Osteocyte (in vitro differentiated cells): ENCODE results near the gene MAP3K7CL. TPM values are rescaled to one million over a fixed set of nuclear protein-coding genes. Genes with fewer than 3 reads are reported as not detected.

ENCODE experiments used
- DNase-seq: peaks from one replicate; pipeline ENCODE4 v3.0.0; 2021; ENCODE audit warnings: mixed read lengths; ENCODE audit not compliant: unreplicated experiment; ENCODE audit errors: extremely low spot score
- H3K27ac Mint-ChIP-seq: one replicate; pipeline ENCODE4 v1.8.0; 2021; ENCODE audit warnings: mild to moderate bottlenecking, mixed read lengths; ENCODE audit not compliant: unreplicated experiment
- H3K27me3 Mint-ChIP-seq: one replicate; pipeline ENCODE4 v1.8.0; 2021; ENCODE audit warnings: mixed read lengths; ENCODE audit not compliant: unreplicated experiment
- H3K36me3 Mint-ChIP-seq: one replicate; pipeline ENCODE4 v1.8.0; 2021; ENCODE audit warnings: mixed read lengths; ENCODE audit not compliant: unreplicated experiment
- H3K4me1 Mint-ChIP-seq: one replicate; pipeline ENCODE4 v1.8.0; 2021; ENCODE audit warnings: mixed read lengths; ENCODE audit not compliant: unreplicated experiment
- H3K4me3 Mint-ChIP-seq: one replicate; pipeline ENCODE4 v1.8.0; 2021; ENCODE audit warnings: mild to moderate bottlenecking, moderate library complexity, mixed read lengths; ENCODE audit not compliant: unreplicated experiment
- H3K9me3 Mint-ChIP-seq: one replicate; pipeline ENCODE4 v1.8.0; 2021; ENCODE audit warnings: mixed read lengths; ENCODE audit not compliant: unreplicated experiment
- CTCF ChIP-seq: fragments of 200-600 bp; sonication (generic); IDR thresholded peaks from 2 replicates; pipeline ENCODE4 v1.5.0; 2021; ENCODE audit warnings: antibody characterized with exemption, mild to moderate bottlenecking, moderate library complexity
- total RNA-seq: library from RNA; stranded (reverse); gene quantifications from 2 replicates; pipeline ENCODE4 v1.2.1, GENCODE V29; 2021

The MAP3K7CL gene
- total RNA-seq, 1 donor from 2014 or later: 1.8 TPM

- no peak for TF ChIP-seq CTCF
- H3K4me3 Mint-ChIP-seq: no peak overlapping the region
- peaks cover 59% of the 10 kb centered on the region for H3K4me1 Mint-ChIP-seq
- no peaks in the 10 kb centered on the region for H3K27me3 Mint-ChIP-seq
- H3K36me3 Mint-ChIP-seq: no peaks in the 10 kb centered on the region
- H3K27ac Mint-ChIP-seq: peak overlapping the region; percentile 82
- no peaks in the 10 kb centered on the region for H3K9me3 Mint-ChIP-seq
- no peak for DNase-seq
Measured at GRCh38 chr21:29218749-29219148, 88.3 kb downstream of the MAP3K7CL start.

DNA sequence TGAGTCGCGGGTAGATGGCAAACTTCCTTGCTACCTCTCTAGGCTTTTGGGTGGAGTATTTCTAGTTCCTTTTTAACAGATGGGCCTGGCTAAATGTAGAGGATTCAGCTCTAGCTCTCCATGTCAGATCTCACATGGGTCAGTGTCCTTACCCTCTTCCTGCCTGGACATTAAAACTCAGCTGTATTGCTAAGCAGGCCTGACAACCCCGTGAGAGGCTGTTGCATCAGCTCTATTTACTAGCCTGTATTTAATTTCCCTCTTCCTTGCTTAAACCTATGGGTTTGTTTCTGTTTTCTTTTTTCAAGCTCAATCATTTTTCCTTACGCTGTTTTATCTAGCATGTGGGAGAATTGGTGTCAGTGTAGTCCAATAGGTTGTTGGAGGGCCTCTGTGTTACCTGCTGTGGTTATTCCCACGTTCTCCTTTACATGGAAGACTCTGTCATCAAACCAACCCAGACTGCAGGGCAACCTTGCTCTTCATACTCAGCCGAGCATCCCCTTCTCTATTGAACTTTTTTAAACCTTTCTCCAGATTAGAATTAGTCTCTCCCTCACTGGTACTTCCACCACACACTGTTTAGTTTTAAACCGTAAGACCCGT lies 88.8 kb downstream of the MAP3K7CL start:
- peaks cover 59% of the 10 kb centered on the region for H3K4me1 Mint-ChIP-seq
- no peaks in the 10 kb centered on the region for H3K36me3 Mint-ChIP-seq
- H3K4me3 Mint-ChIP-seq: no peak overlapping the region
- no peak for TF ChIP-seq CTCF
- H3K27me3 Mint-ChIP-seq: no peaks in the 10 kb centered on the region
- peaks cover 3% of the 10 kb centered on the region for H3K9me3 Mint-ChIP-seq
- H3K27ac Mint-ChIP-seq: peak overlapping the region; percentile 82
- DNase-seq: no peak

GRCh38 chr21:29221253-29221744 lies 90.9 kb downstream of the MAP3K7CL start:
- Mint-ChIP-seq H3K9me3 (peaks cover 18% of the 10 kb centered on the region), H3K36me3 (peaks cover 9% of the 10 kb centered on the region), H3K4me1 (peaks cover 59% of the 10 kb centered on the region), H3K27ac (peak overlapping the region; percentile 82), H3K27me3 (no peaks in the 10 kb centered on the region), H3K4me3 (no peak overlapping the region)
- no peak for TF ChIP-seq CTCF
- DNase-seq: no peak

GRCh38 chr21:29224006-29224405 lies 93.6 kb downstream of the MAP3K7CL start:
- no peak overlapping the region for H3K4me3 Mint-ChIP-seq
- no peak for DNase-seq
- peaks cover 10% of the 10 kb centered on the region for H3K36me3 Mint-ChIP-seq
- TF ChIP-seq CTCF: no peak
- peaks cover 20% of the 10 kb centered on the region for H3K9me3 Mint-ChIP-seq
- H3K27me3 Mint-ChIP-seq: no peaks in the 10 kb centered on the region
- peaks cover 37% of the 10 kb centered on the region for H3K4me1 Mint-ChIP-seq
- H3K27ac Mint-ChIP-seq: no peak overlapping the region

Other genes starting within 250 kb of the MAP3K7CL start
- gene LTN1, start 137.8 kb upstream of the MAP3K7CL start, total RNA-seq: 25.6 and 26.2 TPM in 2 replicates
- gene RWDD2B, start 111.3 kb upstream of the MAP3K7CL start, total RNA-seq: 10.9 and 11.2 TPM in 2 replicates
- gene USP16, start 106.0 kb upstream of the MAP3K7CL start, total RNA-seq: 27.7 and 28.5 TPM in 2 replicates
- gene CCT8, start 57.0 kb upstream of the MAP3K7CL start, total RNA-seq: 130 and 132 TPM in 2 replicates
- 93.8 and 95.0 TPM in 2 replicates for gene BACH1, start 168.3 kb downstream of the MAP3K7CL start, total RNA-seq